Brain microvascular endothelial cell (primary cell): ENCODE measurements around the gene GLRX5.
A peak's percentile ranks its signal among the peaks of the same experiment; 100 is the strongest.

Source experiments
- DNase-seq: peaks from one replicate; pipeline ENCODE4 v3.0.0-alpha.2; 2020
- H3K27ac ChIP-seq: fragments of 250-450 bp; sonication (Bioruptor Pico); 2 replicates; pipeline ENCODE4 v1.5.1; 2020; ENCODE audit warnings: mild to moderate bottlenecking, moderate library complexity
- H3K27me3 ChIP-seq: fragments of 250-450 bp; sonication (Bioruptor Pico); replicated peaks from 2 replicates; pipeline ENCODE4 v1.5.1; 2020; ENCODE audit warnings: mild to moderate bottlenecking
- H3K36me3 ChIP-seq: fragments of 250-450 bp; sonication (Bioruptor Pico); replicated peaks from 2 replicates; pipeline ENCODE4 v1.5.1; 2020; ENCODE audit warnings: mild to moderate bottlenecking
- H3K4me3 ChIP-seq: 2 replicates; pipeline ENCODE4 v1.5.1; 2011; ENCODE audit warnings: low read depth, mild to moderate bottlenecking, control low read depth, low read length, moderate library complexity
- CTCF ChIP-seq: IDR thresholded peaks from 2 replicates; pipeline ENCODE4 v1.5.1; 2011; ENCODE audit warnings: low read depth, mild to moderate bottlenecking, moderate library complexity, low read length, control low read depth, inconsistent platforms; ENCODE audit errors: missing control alignments
- in situ Hi-C: cut with HindIII; loops from 2 replicates; pipeline ENCODE4 v1.10.0; 2017; ENCODE audit warnings: low sequenced_read_pairs, low pct_ligation_motif_present

Gene GLRX5

GRCh38 chr14:95531473-95531872 is 3.4 kb upstream of the GLRX5 start:
- no peaks in the 10 kb centered on the region for H3K27me3 ChIP-seq
- peak overlapping the region; percentile 47 for H3K27ac ChIP-seq
- H3K36me3 ChIP-seq, result no peaks in the 10 kb centered on the region
- in situ Hi-C loops, result no loop called here
- peak; percentile 83 for DNase-seq
- no peak overlapping the region for H3K4me3 ChIP-seq
- TF ChIP-seq CTCF, result no peak

- in situ Hi-C loops, result no loop called here
- DNase-seq, result no peak
- H3K27me3 ChIP-seq, result no peaks in the 10 kb centered on the region
- TF ChIP-seq CTCF, result no peak
- peak overlapping the region; percentile 80 for H3K4me3 ChIP-seq
- no peaks in the 10 kb centered on the region for H3K36me3 ChIP-seq
- peak overlapping the region; percentile 47 for H3K27ac ChIP-seq
Observed at GRCh38 chr14:95531969-95532368, 2.9 kb upstream of the GLRX5 start.

- Histone ChIP-seq H3K4me3 (peak overlapping the region; percentile 80), H3K27ac (peak overlapping the region; percentile 88), H3K27me3 (no peaks in the 10 kb centered on the region), H3K36me3 (no peaks in the 10 kb centered on the region)
- DNase-seq, result peak; percentile 65
- in situ Hi-C loops, result no loop called here
- no peak for TF ChIP-seq CTCF
Observed at GRCh38 chr14:95533391-95533821, 1.4 kb upstream of the GLRX5 start.

GRCh38 chr14:95533822-95534221 is 1.0 kb upstream of the GLRX5 start:
- DNase-seq, result no peak
- Histone ChIP-seq H3K36me3 (no peaks in the 10 kb centered on the region), H3K27me3 (no peaks in the 10 kb centered on the region), H3K4me3 (peak overlapping the region; percentile 80), H3K27ac (peak overlapping the region; percentile 88)
- no peak for TF ChIP-seq CTCF
- in situ Hi-C loops, result no loop called here

- peak overlapping the region; percentile 58 for H3K27ac ChIP-seq
- no peaks in the 10 kb centered on the region for H3K36me3 ChIP-seq
- no peak for TF ChIP-seq CTCF
- in situ Hi-C loops, result no loop called here
- no peaks in the 10 kb centered on the region for H3K27me3 ChIP-seq
- H3K4me3 ChIP-seq, result peak overlapping the region; percentile 85
- no peak for DNase-seq
Observed at GRCh38 chr14:95535226-95536021, 574 bp downstream of the GLRX5 start.
